ENCODE results near the gene F7. TPM values are rescaled to one million over a fixed set of nuclear protein-coding genes. Genes with fewer than 3 reads are reported as not detected.
"Not testable (repeated sequence)": the region's sequence is repeated elsewhere in the genome, so short reads cannot be mapped to it uniquely, and the experiment has no call there.

The F7 gene
- under 1 TPM in 1 of 4 donors, not detected in 3; 0.69 TPM for total RNA-seq

DNA sequence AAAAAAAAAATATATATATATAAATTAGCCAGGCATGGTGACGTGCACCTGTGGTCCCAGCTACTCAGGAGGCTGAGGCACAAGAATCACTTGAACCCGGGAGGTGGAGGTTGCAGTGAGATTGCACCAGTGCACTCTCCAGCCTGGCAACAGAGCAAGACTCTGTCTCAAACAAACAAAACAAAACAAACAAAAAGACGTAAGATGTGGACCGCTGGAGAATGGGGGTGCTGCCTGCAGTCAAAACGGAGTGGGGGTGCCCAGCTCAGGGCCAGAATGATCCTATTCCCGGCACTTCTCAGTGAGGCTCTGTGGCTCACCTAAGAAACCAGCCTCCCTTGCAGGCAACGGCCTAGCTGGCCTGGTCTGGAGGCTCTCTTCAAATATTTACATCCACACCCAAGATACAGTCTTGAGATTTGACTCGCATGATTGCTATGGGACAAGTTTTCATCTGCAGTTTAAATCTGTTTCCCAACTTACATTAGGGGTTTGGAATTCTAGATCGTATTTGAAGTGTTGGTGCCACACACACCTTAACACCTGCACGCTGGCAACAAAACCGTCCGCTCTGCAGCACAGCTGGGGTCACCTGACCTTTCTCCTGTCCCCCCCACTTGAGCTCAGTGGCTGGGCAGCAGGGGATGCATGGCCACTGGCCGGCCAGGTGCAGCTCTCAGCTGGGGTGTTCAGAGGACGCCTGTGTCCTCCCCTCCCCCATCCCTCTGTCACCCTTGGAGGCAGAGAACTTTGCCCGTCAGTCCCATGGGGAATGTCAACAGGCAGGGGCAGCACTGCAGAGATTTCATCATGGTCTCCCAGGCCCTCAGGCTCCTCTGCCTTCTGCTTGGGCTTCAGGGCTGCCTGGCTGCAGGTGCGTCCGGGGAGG, at the start of gene F7:
F7 (plus strand) TSS at position 760 of the 889 bp plus-strand sequence; CDS start at position 811, 51 bp downstream.
- TF ChIP-seq, protein P1, sequence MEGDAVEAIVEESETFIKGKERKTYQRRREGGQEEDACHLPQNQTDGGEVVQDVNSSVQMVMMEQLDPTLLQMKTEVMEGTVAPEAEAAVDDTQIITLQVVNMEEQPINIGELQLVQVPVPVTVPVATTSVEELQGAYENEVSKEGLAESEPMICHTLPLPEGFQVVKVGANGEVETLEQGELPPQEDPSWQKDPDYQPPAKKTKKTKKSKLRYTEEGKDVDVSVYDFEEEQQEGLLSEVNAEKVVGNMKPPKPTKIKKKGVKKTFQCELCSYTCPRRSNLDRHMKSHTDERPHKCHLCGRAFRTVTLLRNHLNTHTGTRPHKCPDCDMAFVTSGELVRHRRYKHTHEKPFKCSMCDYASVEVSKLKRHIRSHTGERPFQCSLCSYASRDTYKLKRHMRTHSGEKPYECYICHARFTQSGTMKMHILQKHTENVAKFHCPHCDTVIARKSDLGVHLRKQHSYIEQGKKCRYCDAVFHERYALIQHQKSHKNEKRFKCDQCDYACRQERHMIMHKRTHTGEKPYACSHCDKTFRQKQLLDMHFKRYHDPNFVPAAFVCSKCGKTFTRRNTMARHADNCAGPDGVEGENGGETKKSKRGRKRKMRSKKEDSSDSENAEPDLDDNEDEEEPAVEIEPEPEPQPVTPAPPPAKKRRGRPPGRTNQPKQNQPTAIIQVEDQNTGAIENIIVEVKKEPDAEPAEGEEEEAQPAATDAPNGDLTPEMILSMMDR (IDR thresholded peaks at IDR 0.05), result no peak
- no peak for TF ChIP-seq POLR2A (IDR thresholded peaks at IDR 0.05)
- peaks cover 0 to 5% of the 10 kb centered on the region in 2 donors for H3K4me1 ChIP-seq
- H3K4me3 ChIP-seq, result no peak within 1 kb of the TSS
- intact Hi-C loops (cut with DNase I; ENCODE audit: low total_unique reads), result no loop called here
- no peaks in the 10 kb centered on the region for H3K36me3 ChIP-seq
- no peak for DNase-seq
- peaks cover 0 to 8% of the 10 kb centered on the region in 2 donors for H3K27me3 ChIP-seq
- no peak within 1 kb of the TSS for H3K27ac ChIP-seq
- no peaks in the 10 kb centered on the region for H3K9me3 ChIP-seq

DNA sequence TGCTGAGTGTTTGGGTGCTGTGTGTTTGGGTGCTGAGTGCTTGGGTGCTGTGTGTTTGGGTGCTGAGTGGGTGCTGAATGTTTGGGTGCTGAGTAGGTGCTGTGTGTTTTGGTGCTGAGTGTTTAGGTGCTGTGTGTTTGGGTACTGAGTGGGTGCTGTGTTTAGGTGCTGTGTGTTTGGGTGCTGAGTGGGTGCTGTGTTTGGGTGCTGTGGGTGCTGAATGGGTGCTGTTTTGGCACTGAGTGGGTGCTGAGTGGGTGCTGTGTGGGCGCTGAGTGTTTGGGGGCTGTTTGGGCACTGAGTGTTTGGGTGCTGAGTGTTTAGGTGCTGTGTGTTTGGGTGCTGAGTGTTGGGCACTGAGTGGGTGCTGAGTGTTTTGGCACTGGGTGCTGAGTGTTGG, 48.5 kb upstream of the F7 start:
- Histone ChIP-seq H3K27ac (no peak overlapping the region), H3K27me3 (peaks cover 0 to 6% of the 10 kb centered on the region in 2 donors), H3K4me3 (no peak overlapping the region), H3K4me1 (no peaks in the 10 kb centered on the region), H3K36me3 (no peaks in the 10 kb centered on the region), H3K9me3 (no peaks in the 10 kb centered on the region)
- DNase-seq, result no peak
- intact Hi-C loops (cut with DNase I; ENCODE audit: low total_unique reads), result no loop called here
- TF ChIP-seq, protein P1 (IDR thresholded peaks at IDR 0.05), result no peak
- TF ChIP-seq POLR2A (IDR thresholded peaks at IDR 0.05), result no peak

DNA sequence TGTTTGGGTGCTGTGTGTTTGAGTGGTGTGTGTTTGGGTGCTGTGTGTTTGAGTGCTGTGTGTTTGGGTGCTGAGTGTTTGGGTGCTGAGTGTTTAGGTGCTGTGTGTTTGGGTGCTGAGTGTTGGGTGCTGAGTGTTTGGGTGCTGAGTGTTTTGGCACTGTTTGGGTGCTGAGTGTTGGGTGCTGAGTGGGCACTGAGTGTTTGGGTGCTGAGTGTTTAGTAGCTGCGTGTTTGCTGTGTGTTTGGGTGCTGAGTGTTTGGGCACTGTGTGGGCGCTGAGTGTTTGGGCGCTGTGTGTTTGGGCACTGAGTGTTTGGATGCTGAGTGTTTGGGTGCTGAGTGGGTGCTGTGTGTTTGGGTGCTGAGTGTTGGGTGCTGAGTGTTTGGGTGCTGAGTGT, 48.0 kb upstream of the F7 start:
- DNase-seq; H3K4me3 ChIP-seq; intact Hi-C loops (cut with DNase I; ENCODE audit: low total_unique reads); H3K36me3 ChIP-seq; H3K9me3 ChIP-seq; H3K4me1 ChIP-seq; H3K27ac ChIP-seq; H3K27me3 ChIP-seq: not testable (repeated sequence)

DNA sequence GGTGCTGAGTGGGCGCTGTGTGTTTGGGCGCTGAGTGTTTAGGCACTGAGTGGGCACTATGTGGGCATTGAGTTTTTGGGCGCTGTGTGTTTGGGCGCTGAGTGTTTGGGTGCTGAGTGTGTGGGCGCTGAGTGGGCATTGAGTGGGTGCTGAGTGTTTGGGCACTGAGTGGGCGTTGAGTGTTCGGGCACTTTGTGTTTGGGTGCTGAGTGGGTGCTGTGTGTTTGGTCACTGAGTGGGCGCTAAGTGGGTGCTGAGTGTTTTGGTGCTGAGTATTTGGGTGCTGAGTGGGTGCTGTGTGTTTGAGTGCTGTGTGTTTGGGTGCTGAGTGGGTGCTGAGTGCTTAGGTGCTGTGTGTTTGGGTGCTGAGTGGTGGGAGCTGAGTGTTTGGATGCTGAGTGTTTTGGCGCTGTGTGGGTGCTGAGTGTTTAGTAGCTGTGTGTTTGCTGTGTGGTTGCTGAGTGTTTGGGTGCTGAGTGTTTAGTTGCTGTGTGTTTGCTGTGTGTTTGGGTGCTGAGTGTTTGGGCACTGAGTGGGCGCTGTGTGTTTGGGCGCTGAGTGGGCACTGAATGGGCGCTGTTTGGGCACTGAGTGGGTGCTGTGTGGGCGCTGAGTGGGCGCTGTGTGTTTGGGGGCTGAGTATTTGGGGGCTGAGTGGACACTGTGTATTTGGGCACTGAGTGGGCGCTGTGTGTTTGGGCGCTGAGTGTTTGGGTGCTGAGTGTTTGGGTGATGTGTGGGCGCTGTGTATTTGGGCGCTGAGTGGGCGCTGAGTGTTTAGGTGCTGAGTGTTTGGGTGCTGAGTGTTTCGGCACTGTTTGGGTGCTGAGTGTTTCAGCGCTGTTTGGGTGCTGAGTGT, 47.2 kb upstream of the F7 start:
- H3K36me3 ChIP-seq, result no peaks in the 10 kb centered on the region
- DNase-seq, result no peak
- no peak for TF ChIP-seq POLR2A (IDR thresholded peaks at IDR 0.05)
- TF ChIP-seq, protein P1 (IDR thresholded peaks at IDR 0.05), result no peak
- H3K4me1 ChIP-seq, result no peaks in the 10 kb centered on the region
- no peak overlapping the region for H3K27ac ChIP-seq
- intact Hi-C loops (cut with DNase I; ENCODE audit: low total_unique reads), result no loop called here
- H3K9me3 ChIP-seq, result no peaks in the 10 kb centered on the region
- H3K4me3 ChIP-seq, result no peak overlapping the region
- peaks cover 0 to 4% of the 10 kb centered on the region in 2 donors for H3K27me3 ChIP-seq

DNA sequence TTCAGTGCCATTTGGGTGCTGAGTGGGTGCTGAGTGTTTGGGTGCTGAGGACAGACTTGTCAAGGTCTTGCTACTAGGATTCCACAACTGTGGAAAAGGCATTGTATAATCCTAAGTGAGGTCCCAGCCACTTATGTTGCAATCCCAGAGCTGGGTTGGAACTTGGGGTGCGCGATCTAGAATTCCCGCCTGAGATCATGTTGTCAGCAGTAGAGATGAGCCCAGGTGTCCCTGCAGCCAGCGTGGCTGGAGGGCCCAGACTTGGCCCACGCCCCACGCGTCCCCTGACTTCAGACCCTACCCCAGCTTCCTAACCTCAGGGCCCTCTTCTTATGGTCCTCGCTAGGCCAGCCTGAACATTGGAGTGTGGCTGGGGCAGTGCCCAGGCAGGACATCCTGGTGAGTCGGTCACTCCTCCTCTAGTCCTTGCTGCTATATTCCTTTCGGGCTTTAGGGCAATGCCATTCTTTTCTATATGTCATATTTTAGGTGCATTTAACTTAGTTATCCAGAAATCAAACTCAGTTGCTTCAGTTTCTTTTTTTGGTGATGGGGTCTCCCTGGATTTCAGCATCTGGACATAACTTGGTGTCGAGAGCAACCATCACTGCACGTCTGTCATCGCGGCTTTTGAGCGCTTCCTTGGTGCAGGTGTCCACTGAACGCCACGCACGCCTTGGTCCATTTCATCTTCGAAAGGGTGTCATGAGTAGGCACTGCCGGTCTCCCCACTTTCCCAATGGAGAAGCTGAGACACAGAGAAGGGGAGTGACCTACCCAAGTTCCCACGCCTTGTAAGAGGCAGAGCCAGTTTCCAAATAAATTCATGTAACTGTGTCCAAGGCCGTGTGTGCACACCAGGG, 46.4 kb upstream of the F7 start:
- no peak for DNase-seq
- intact Hi-C loops (cut with DNase I; ENCODE audit: low total_unique reads), result no loop called here
- no peaks in the 10 kb centered on the region for H3K9me3 ChIP-seq
- H3K4me3 ChIP-seq, result no peak overlapping the region
- no peaks in the 10 kb centered on the region for H3K36me3 ChIP-seq
- no peak overlapping the region for H3K27ac ChIP-seq
- TF ChIP-seq, protein P1 (IDR thresholded peaks at IDR 0.05), result no peak
- TF ChIP-seq POLR2A (IDR thresholded peaks at IDR 0.05), result no peak
- no peaks in the 10 kb centered on the region for H3K27me3 ChIP-seq
- no peaks in the 10 kb centered on the region for H3K4me1 ChIP-seq
